ENCODE data around the gene NPRL2.

NPRL2 gene

GRCh38 chr3:50350527-50351322 lies at the start of gene NPRL2, which contains the start of gene CYB561D2:
NPRL2 (minus strand) TSS chr3:50350775; CDS start chr3:50350652, 123 bp downstream.
CYB561D2 (plus strand) TSS chr3:50350862; CDS start chr3:50351434, 572 bp downstream.
- DNase-seq, result peak; percentile 97 to 100 (median 99)
- intact Hi-C loops (cut with DNase I), result loop anchor here (1.0 kb wide), 1 partner anchor 9 kb away; the partner anchor contains the start of gene TMEM115

- DNase-seq, result peak in 1 of 42 donors; percentile 18
Observed at GRCh38 chr3:50396502-50396901, 45.9 kb upstream of the NPRL2 start.

GRCh38 chr3:50395070-50395860 lies 44.7 kb upstream of the NPRL2 start:
- intact Hi-C loops (cut with DNase I), result no loop called here
- no peak for DNase-seq

More at GRCh38 chr3:50396502-50396901, 45.9 kb upstream of the NPRL2 start:
- intact Hi-C loops (cut with DNase I), result no loop called here

- DNase-seq, result peak in 2 of 42 donors; percentile 13 to 53
- intact Hi-C loops (cut with DNase I), result no loop called here
Observed at GRCh38 chr3:50393061-50393460, 42.5 kb upstream of the NPRL2 start.

GRCh38 chr3:50392101-50392715 lies 41.6 kb upstream of the NPRL2 start:
- intact Hi-C loops (cut with DNase I), result no loop called here
- peak in 24 of 42 donors; percentile 10 to 52 (median 28) for DNase-seq

GRCh38 chr3:50390508-50391224 lies 40.1 kb upstream of the NPRL2 start:
- DNase-seq, result peak in 39 of 42 donors; percentile 12 to 73 (median 48)
- intact Hi-C loops (cut with DNase I), result no loop called here

- no peak for DNase-seq
- intact Hi-C loops (cut with DNase I), result no loop called here
Observed at GRCh38 chr3:50389414-50389767, 38.8 kb upstream of the NPRL2 start.

- intact Hi-C loops (cut with DNase I), result no loop called here
- DNase-seq, result no peak
Observed at GRCh38 chr3:50388720-50389413, 38.3 kb upstream of the NPRL2 start.

GRCh38 chr3:50388016-50388719 lies 37.6 kb upstream of the NPRL2 start:
- DNase-seq, result peak in 19 of 42 donors; percentile 16 to 56 (median 28)
- intact Hi-C loops (cut with DNase I), result no loop called here

GRCh38 chr3:50385754-50386153 lies 35.2 kb upstream of the NPRL2 start:
- intact Hi-C loops (cut with DNase I), result no loop called here
- DNase-seq, result no peak

- no peak for DNase-seq
- intact Hi-C loops (cut with DNase I), result no loop called here
Observed at GRCh38 chr3:50383750-50384149, 33.2 kb upstream of the NPRL2 start.

- no peak for DNase-seq
- intact Hi-C loops (cut with DNase I), result no loop called here
Observed at GRCh38 chr3:50382722-50383121, 32.1 kb upstream of the NPRL2 start.

GRCh38 chr3:50381383-50381782 lies 30.8 kb upstream of the NPRL2 start:
- intact Hi-C loops (cut with DNase I), result no loop called here
- DNase-seq, result no peak

- intact Hi-C loops (cut with DNase I), result no loop called here
Observed at GRCh38 chr3:50380405-50381085, 30.0 kb upstream of the NPRL2 start.

GRCh38 chr3:50378757-50379156 lies 28.2 kb upstream of the NPRL2 start:
- intact Hi-C loops (cut with DNase I), result no loop called here
- DNase-seq, result no peak

More at GRCh38 chr3:50380405-50381085, 30.0 kb upstream of the NPRL2 start:
- no peak for DNase-seq

- intact Hi-C loops (cut with DNase I), result no loop called here
- DNase-seq, result no peak
Observed at GRCh38 chr3:50378024-50378423, 27.4 kb upstream of the NPRL2 start.

GRCh38 chr3:50375258-50375931 lies 24.8 kb upstream of the NPRL2 start:
- intact Hi-C loops (cut with DNase I), result no loop called here
- DNase-seq, result no peak

All from head of caudate nucleus (tissue), 42 donors.